ENCODE measurements around the gene MIEN1.
A peak's percentile ranks its signal among the peaks of the same experiment; 100 is the strongest.

Gene MIEN1

GRCh38 chr17:39706921-39707337 lies 23.4 kb downstream of the MIEN1 start:
- CTCF ChIA-PET = interaction anchor here (2.0 kb wide), 1 partner anchor 52 kb away, joined by 5 read pairs; no protein-coding TSS in a partner anchor
- POLR2A ChIA-PET = no interaction called here
- no peak for DNase-seq (ENCODE audit: extremely low spot score)
- no peak for TF ChIP-seq CTCF (IDR thresholded peaks at IDR 0.05; ENCODE audit: control extremely low read depth, extremely low read depth, low read depth, missing control alignments)

GRCh38 chr17:39706383-39706782 lies 23.9 kb downstream of the MIEN1 start:
- CTCF ChIA-PET = interaction anchor here (2.0 kb wide), 1 partner anchor 52 kb away, joined by 5 read pairs; no protein-coding TSS in a partner anchor
- DNase-seq (ENCODE audit: extremely low spot score) = no peak
- POLR2A ChIA-PET = no interaction called here
- no peak for TF ChIP-seq CTCF (IDR thresholded peaks at IDR 0.05; ENCODE audit: control extremely low read depth, extremely low read depth, low read depth, missing control alignments)

- POLR2A ChIA-PET = no interaction called here
- no peak for TF ChIP-seq CTCF (IDR thresholded peaks at IDR 0.05; ENCODE audit: control extremely low read depth, extremely low read depth, low read depth, missing control alignments)
- CTCF ChIA-PET = interaction anchor here (2.0 kb wide), 1 partner anchor 51 kb away, joined by 5 read pairs; no protein-coding TSS in a partner anchor
- no peak for DNase-seq (ENCODE audit: extremely low spot score)
Measured at GRCh38 chr17:39705786-39706348, 24.5 kb downstream of the MIEN1 start.

GRCh38 chr17:39704821-39705551 lies 25.3 kb downstream of the MIEN1 start:
- DNase-seq (ENCODE audit: extremely low spot score) = no peak
- ChIA-PET CTCF (interaction anchor here (3.4 kb wide), 1 partner anchor 84 kb away, joined by 13 read pairs; no protein-coding TSS in a partner anchor), POLR2A (no interaction called here)
- TF ChIP-seq CTCF (IDR thresholded peaks at IDR 0.05; ENCODE audit: control extremely low read depth, extremely low read depth, low read depth, missing control alignments) = no peak

GRCh38 chr17:39703913-39704312 lies 26.4 kb downstream of the MIEN1 start:
- ChIA-PET CTCF (interaction anchor here (0.9 to 3.4 kb wide), 6 partner anchors 26 to 84 kb away, joined by 3 to 13 read pairs (median 7); partner anchors contain the start of genes MIEN1 and PNMT), POLR2A (no interaction called here)
- DNase-seq (ENCODE audit: extremely low spot score) = no peak
- TF ChIP-seq CTCF (IDR thresholded peaks at IDR 0.05; ENCODE audit: control extremely low read depth, extremely low read depth, low read depth, missing control alignments) = no peak

- peak; percentile 76 for DNase-seq (ENCODE audit: extremely low spot score)
- ChIA-PET CTCF (interaction anchor here (0.8 to 3.4 kb wide), 7 partner anchors 9 to 83 kb away, joined by 3 to 13 read pairs (median 4); partner anchors contain the start of genes MIEN1 and PNMT), POLR2A (no interaction called here)
- TF ChIP-seq CTCF (IDR thresholded peaks at IDR 0.05; ENCODE audit: control extremely low read depth, extremely low read depth, low read depth, missing control alignments) = no peak
Measured at GRCh38 chr17:39702901-39703893, 27.1 kb downstream of the MIEN1 start.

All from GM10248 (cell line).